Left lobe of liver (tissue), 1 donor: ENCODE data around the gene FMR1. TPM values are rescaled to one million over a fixed set of nuclear protein-coding genes. Genes with fewer than 3 reads are reported as not detected.

Source experiments
- total RNA-seq: library from RNA; stranded (reverse); gene quantifications from one replicate; pipeline ENCODE4 v1.2.1, GENCODE V29; 2021
- donor health status: DM: no; HTN: yes; CAD: no.

Gene FMR1
- total RNA-seq, 1 donor from 2014 or later: 20.0 TPM

Other genes with a start within 250 kb of the FMR1 start
- gene FMR1NB, start 69.4 kb downstream of the FMR1 start, total RNA-seq: not detected